ENCODE measurements around the gene MRPL53.

DNA sequence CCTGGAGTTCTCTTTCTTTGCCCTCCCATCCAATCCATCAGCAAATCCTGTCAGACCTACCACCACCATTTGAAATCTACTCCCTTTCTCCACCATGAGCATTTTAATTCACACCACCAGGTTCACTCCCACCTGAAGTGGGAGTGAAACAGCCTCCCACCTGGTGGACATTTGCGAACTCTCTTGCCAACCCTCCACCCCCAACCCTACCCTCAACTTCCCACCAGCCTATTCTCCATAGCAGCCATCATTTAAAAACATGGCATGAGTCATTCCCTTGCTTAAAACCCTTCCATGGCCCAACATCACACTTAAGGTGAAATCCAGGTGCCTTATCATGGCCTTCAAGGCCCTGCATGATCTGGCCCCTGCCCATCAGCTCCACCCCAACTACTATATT, 34.2 kb downstream of the MRPL53 start:
- TF ChIP-seq, protein P1, sequence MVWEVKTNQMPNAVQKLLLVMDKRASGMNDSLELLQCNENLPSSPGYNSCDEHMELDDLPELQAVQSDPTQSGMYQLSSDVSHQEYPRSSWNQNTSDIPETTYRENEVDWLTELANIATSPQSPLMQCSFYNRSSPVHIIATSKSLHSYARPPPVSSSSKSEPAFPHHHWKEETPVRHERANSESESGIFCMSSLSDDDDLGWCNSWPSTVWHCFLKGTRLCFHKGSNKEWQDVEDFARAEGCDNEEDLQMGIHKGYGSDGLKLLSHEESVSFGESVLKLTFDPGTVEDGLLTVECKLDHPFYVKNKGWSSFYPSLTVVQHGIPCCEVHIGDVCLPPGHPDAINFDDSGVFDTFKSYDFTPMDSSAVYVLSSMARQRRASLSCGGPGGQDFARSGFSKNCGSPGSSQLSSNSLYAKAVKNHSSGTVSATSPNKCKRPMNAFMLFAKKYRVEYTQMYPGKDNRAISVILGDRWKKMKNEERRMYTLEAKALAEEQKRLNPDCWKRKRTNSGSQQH (CRISPR knock-in tag; IDR thresholded peaks at IDR 0.05), result no peak
- no peak for TF ChIP-seq EZH2 (IDR thresholded peaks at IDR 0.05; ENCODE audit: borderline replicate concordance, low read depth, low read length)
- TF ChIP-seq CCAR2 (IDR thresholded peaks at IDR 0.05; ENCODE audit: low read depth, low read length), result no peak
- no peak for TF ChIP-seq FOXK2 (conservative IDR thresholded peaks at IDR 0.05 in 1 of 2, IDR thresholded peaks at IDR 0.05 in 1 of 2; ENCODE audit: low read depth in 2 of 2)
- no peak for TF ChIP-seq TFAM (CRISPR knock-in tag; conservative IDR thresholded peaks at IDR 0.05)
- no peak for TF ChIP-seq POLR2AphosphoS5 (IDR thresholded peaks at IDR 0.05; ENCODE audit: control insufficient read depth, insufficient read depth, low read depth, low read length)
- no peak for TF ChIP-seq SIRT6 (IDR thresholded peaks at IDR 0.05; ENCODE audit: low read depth, low read length)
- TF ChIP-seq, protein P2, sequence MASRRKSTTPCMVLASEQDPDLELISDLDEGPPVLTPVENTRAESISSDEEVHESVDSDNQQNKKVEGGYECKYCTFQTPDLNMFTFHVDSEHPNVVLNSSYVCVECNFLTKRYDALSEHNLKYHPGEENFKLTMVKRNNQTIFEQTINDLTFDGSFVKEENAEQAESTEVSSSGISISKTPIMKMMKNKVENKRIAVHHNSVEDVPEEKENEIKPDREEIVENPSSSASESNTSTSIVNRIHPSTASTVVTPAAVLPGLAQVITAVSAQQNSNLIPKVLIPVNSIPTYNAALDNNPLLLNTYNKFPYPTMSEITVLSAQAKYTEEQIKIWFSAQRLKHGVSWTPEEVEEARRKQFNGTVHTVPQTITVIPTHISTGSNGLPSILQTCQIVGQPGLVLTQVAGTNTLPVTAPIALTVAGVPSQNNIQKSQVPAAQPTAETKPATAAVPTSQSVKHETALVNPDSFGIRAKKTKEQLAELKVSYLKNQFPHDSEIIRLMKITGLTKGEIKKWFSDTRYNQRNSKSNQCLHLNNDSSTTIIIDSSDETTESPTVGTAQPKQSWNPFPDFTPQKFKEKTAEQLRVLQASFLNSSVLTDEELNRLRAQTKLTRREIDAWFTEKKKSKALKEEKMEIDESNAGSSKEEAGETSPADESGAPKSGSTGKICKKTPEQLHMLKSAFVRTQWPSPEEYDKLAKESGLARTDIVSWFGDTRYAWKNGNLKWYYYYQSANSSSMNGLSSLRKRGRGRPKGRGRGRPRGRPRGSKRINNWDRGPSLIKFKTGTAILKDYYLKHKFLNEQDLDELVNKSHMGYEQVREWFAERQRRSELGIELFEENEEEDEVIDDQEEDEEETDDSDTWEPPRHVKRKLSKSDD (conservative IDR thresholded peaks at IDR 0.05; ENCODE audit: low read length), result no peak
- TF ChIP-seq ZBED1 (IDR thresholded peaks at IDR 0.05), result no peak
- TF ChIP-seq SMAD1 (IDR thresholded peaks at IDR 0.05; ENCODE audit: low read depth, low read length, partially characterized antibody), result no peak
- no peak for TF ChIP-seq HDAC2 (IDR thresholded peaks at IDR 0.05)
- TF ChIP-seq CBX1 (IDR thresholded peaks at IDR 0.05; ENCODE audit: low read depth), result no peak
- TF ChIP-seq TAF15 (IDR thresholded peaks at IDR 0.05; ENCODE audit: low read depth, low read length), result no peak
- TF ChIP-seq, protein P3, sequence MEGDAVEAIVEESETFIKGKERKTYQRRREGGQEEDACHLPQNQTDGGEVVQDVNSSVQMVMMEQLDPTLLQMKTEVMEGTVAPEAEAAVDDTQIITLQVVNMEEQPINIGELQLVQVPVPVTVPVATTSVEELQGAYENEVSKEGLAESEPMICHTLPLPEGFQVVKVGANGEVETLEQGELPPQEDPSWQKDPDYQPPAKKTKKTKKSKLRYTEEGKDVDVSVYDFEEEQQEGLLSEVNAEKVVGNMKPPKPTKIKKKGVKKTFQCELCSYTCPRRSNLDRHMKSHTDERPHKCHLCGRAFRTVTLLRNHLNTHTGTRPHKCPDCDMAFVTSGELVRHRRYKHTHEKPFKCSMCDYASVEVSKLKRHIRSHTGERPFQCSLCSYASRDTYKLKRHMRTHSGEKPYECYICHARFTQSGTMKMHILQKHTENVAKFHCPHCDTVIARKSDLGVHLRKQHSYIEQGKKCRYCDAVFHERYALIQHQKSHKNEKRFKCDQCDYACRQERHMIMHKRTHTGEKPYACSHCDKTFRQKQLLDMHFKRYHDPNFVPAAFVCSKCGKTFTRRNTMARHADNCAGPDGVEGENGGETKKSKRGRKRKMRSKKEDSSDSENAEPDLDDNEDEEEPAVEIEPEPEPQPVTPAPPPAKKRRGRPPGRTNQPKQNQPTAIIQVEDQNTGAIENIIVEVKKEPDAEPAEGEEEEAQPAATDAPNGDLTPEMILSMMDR (IDR thresholded peaks at IDR 0.05 in 2 of 3, conservative IDR thresholded peaks at IDR 0.05 in 1 of 3; ENCODE audit: insufficient read depth in 2 of 3, low read depth in 1 of 3, low read length in 3 of 3), result 0 out of 6 replicates have a peak, but pooled peaks of 1 of the 3 experiments have one; percentile 2
